Measurements from ENCODE around the gene KPNA2. TPM values are rescaled to one million over a fixed set of nuclear protein-coding genes. Genes with fewer than 3 reads are reported as not detected.
"Not testable (repeated sequence)": the region's sequence is repeated elsewhere in the genome, so short reads cannot be mapped to it uniquely, and the experiment has no call there.

The KPNA2 gene
- total and polyA plus RNA-seq, 10 of the 15 experiments (the other 5 are each of a cell fraction or from before 2014, with no cell fraction given): 202 to 731 (median 283) TPM

DNA sequence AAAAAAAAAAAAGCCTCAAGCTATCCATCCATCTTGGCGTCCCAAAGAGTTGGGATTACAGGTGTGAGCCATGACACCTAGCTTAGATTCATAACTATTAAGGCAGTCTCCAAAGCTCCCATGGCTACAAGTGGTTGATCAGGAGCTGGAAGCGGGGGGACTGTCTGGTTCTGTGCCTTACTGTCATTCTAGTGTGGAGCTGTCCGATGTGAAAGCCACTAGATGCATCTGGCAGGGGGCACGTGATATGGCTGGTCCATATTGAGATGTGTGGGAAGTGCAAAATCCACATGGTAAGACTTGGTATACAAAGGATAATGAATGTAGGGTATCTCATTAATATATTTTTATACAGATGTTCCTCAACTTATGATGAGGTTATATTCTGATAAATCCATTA is 38.7 kb downstream of the KPNA2 start (continued):
- TF ChIP-seq, protein P1, sequence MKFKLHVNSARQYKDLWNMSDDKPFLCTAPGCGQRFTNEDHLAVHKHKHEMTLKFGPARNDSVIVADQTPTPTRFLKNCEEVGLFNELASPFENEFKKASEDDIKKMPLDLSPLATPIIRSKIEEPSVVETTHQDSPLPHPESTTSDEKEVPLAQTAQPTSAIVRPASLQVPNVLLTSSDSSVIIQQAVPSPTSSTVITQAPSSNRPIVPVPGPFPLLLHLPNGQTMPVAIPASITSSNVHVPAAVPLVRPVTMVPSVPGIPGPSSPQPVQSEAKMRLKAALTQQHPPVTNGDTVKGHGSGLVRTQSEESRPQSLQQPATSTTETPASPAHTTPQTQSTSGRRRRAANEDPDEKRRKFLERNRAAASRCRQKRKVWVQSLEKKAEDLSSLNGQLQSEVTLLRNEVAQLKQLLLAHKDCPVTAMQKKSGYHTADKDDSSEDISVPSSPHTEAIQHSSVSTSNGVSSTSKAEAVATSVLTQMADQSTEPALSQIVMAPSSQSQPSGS (IDR thresholded peaks at IDR 0.05; ENCODE audit: low read length): no peak
- TF ChIP-seq CREM (IDR thresholded peaks at IDR 0.05; ENCODE audit: low read depth) (no peak), ELK1 (IDR thresholded peaks at IDR 0.05; ENCODE audit: low read depth, low read length) (no peak), RELA (IDR thresholded peaks at IDR 0.05; ENCODE audit: borderline replicate concordance, partially characterized antibody) (no peak), BMI1 (IDR thresholded peaks at IDR 0.05; ENCODE audit: borderline replicate concordance) (no peak), ZNF384 (IDR thresholded peaks at IDR 0.05; ENCODE audit: borderline replicate concordance, low read depth, low read length) (no peak), BCL3 (IDR thresholded peaks at IDR 0.05; ENCODE audit: borderline replicate concordance, insufficient read depth, low read depth, low read length, poor library complexity, severe bottlenecking) (no peak)

- BruUV-seq (replicated peaks); H3K4me2 ChIP-seq (ENCODE audit: control insufficient read depth, insufficient read depth); H3K79me2 ChIP-seq (ENCODE audit: control insufficient read depth, insufficient read depth, low read length); H3K4me1 ChIP-seq (ENCODE audit: control insufficient read depth, insufficient read depth, low read length); CTCF ChIA-PET; ATAC-seq; H3K4me3 ChIP-seq; H3K27me3 ChIP-seq (replicated peaks in 1 of 2; ENCODE audit: control insufficient read depth in 2 of 2, insufficient read depth in 2 of 2, low read length in 1 of 2); intact Hi-C loops (cut with micrococcal nuclease; ENCODE audit: unreplicated experiment); POLR2A ChIA-PET; H4K20me1 ChIP-seq (ENCODE audit: control insufficient read depth, insufficient read depth); in situ Hi-C loops (cut with MboI); H3K36me3 ChIP-seq (ENCODE audit: control insufficient read depth in 2 of 2, insufficient read depth in 2 of 2, low read length in 1 of 2); RAD21 ChIA-PET (ENCODE audit: unreplicated experiment); FAIRE-seq; H3K9me3 ChIP-seq (replicated peaks; ENCODE audit: control insufficient read depth, insufficient read depth, low read length); DNase-seq (ENCODE audit: low read depth, low spot score); H2AFZ ChIP-seq (ENCODE audit: control insufficient read depth, low read depth, low read length); H3K9ac ChIP-seq (ENCODE audit: control insufficient read depth, insufficient read depth, low read length); H3K27ac ChIP-seq (ENCODE audit: control insufficient read depth, insufficient read depth): not testable (repeated sequence)
- SMC1A ChIA-PET (ENCODE audit: uncharacterized antibody, unreplicated experiment): interaction anchor here (1.0 kb wide), 1 partner anchor 38 kb away, joined by 3 read pairs; no protein-coding TSS in a partner anchor
- 100% methylated on average over 1 of the region's 1 CpG for WGBS (ENCODE audit: insufficient coverage, insufficient replicate concordance, low lambda C conversion rate, missing lambda C conversion rate)
Measured at GRCh38 chr17:68075953-68076607, 40.5 kb downstream of the KPNA2 start.

GRCh38 chr17:68077498-68077897 is 42.0 kb downstream of the KPNA2 start:
- DNase-seq (ENCODE audit: low read depth, low spot score); RAD21 ChIA-PET (ENCODE audit: unreplicated experiment); H2AFZ ChIP-seq (ENCODE audit: control insufficient read depth, low read depth, low read length); FAIRE-seq; SMC1A ChIA-PET (ENCODE audit: uncharacterized antibody, unreplicated experiment); H3K4me3 ChIP-seq; ATAC-seq; H3K27me3 ChIP-seq (replicated peaks in 1 of 2; ENCODE audit: control insufficient read depth in 2 of 2, insufficient read depth in 2 of 2, low read length in 1 of 2); H3K9ac ChIP-seq (ENCODE audit: control insufficient read depth, insufficient read depth, low read length); H4K20me1 ChIP-seq (ENCODE audit: control insufficient read depth, insufficient read depth); CTCF ChIA-PET; H3K36me3 ChIP-seq (ENCODE audit: control insufficient read depth in 2 of 2, insufficient read depth in 2 of 2, low read length in 1 of 2); H3K9me3 ChIP-seq (replicated peaks; ENCODE audit: control insufficient read depth, insufficient read depth, low read length); H3K79me2 ChIP-seq (ENCODE audit: control insufficient read depth, insufficient read depth, low read length); POLR2A ChIA-PET; in situ Hi-C loops (cut with MboI); H3K4me2 ChIP-seq (ENCODE audit: control insufficient read depth, insufficient read depth); BruUV-seq (replicated peaks); intact Hi-C loops (cut with micrococcal nuclease; ENCODE audit: unreplicated experiment); H3K4me1 ChIP-seq (ENCODE audit: control insufficient read depth, insufficient read depth, low read length); H3K27ac ChIP-seq (ENCODE audit: control insufficient read depth, insufficient read depth): not testable (repeated sequence)
- WGBS (ENCODE audit: insufficient coverage, insufficient replicate concordance, low lambda C conversion rate, missing lambda C conversion rate): 68% methylated on average over 5 of the region's 5 CpGs

Measured in GM12878 (cell line).